ENCODE results near the gene TNFSF11. TPM values are rescaled to one million over a fixed set of nuclear protein-coding genes. Genes with fewer than 3 reads are reported as not detected.

TNFSF11 gene
- total RNA-seq, 1 donor from 2014 or later: not detected

DNA sequence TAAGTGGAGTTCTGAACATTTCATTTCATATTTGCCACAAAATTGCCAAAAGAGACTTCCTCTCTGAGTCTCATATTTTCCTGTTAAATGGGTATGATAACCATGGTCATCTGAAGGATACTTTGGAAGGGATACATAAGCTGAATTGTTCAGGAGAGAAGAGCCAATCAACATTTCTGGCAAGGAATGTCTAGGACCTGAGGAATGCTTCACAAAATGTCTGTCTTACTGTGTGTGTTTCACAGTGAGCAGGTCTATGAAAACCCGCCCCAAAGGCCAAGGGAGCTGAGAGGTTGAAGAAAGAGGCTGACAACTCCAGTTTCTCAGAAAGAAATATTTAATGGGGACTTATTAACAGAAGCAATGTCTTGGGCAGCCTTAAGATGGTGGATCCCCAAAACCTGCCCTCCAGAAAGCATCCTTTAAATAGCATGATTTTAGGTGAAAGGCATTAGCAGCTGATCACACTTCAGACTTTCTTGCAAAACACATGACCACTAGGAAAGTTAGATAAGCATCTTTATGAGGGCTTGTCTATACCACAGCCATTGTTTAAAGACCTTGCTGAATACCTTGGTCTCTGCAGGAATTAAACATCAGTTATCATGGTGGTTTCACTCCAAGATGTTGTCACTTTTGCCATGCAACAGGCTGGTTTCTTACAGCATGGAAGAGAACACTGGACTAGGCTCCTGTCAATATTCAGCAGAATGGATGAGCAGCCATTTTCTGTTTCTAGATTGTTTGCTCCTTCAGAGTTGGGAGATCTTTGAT, 78.9 kb downstream of the TNFSF11 start:
- DNase-seq (ENCODE audit: low spot score): no peak

DNA sequence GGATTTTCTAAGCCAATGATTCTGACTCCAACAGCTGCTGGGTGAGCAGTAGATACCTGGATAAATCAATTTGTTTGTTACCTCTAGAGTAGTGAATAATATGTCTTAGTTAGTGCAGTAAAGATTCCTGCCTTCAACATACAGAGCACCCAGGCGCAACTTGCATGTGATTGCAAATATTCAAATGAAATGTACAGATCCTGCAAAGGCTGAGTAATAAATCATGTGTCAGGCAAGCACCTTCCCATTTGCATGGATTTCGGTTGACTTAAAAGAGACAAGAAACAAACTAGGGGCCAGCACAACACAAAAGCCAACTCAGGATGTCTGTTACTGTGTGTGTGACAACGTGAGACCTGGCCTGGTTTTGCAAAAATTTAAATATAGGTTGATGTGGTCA, 79.7 kb downstream of the TNFSF11 start:
- no peak for DNase-seq (ENCODE audit: low spot score)

DNA sequence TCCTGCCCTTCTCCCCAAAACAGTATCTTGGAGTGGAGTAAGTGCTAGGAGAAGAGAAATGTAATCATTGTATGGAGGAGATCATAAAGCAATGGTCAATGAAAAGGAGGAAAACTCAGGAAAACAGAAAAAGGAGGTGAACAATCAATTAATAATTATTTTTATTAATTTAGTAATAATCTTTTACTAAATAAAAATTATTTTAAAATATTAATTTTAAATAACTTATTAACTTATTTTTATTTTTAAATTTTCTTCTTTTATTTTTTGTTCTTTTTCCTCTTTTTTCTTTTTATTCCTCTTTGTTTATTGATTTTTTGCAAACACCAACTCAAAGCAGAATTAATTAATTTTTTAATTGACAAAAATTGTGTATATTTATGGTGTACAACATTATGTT, 80.3 kb downstream of the TNFSF11 start:
- no peak for DNase-seq (ENCODE audit: low spot score)

DNA sequence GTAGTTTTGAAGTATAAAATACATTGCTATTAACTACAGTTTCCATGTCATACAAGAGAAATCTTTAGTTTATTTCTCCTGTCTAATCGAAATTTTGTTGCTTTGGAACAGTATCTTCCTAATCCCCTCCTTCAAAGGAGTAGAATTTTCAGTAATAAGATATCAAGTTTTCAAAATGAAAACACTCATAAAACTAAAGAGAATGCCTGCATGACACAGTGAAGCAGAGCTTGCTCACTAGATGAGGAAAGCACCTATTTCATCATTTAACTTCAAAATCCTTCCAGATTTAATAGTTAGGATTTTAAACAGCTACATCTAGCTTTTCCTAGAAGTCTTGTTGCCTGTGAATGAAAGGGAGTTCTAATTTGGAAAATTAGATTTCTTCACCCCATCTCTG, 80.8 kb downstream of the TNFSF11 start:
- no peak for DNase-seq (ENCODE audit: low spot score)

DNA sequence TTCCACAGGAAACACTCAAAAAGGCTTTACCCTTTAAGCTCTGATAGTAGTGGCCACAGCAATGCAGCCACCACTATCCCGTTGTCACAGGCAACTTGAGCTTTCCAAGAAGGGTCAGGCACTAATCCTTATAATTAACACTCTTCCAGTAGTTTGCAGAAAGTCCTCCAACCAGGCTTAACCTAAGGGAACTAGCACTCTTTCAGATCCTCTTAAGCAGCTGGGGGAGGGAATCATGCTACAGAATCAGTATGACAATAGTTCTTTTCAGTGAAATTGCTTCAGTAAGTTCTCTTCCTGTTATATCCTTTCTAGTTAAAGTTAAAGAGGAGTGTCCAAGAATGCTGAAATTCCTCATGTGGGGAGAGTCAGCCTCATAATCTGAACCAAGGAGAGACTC, 82.2 kb downstream of the TNFSF11 start:
- DNase-seq (ENCODE audit: low spot score): no peak

DNA sequence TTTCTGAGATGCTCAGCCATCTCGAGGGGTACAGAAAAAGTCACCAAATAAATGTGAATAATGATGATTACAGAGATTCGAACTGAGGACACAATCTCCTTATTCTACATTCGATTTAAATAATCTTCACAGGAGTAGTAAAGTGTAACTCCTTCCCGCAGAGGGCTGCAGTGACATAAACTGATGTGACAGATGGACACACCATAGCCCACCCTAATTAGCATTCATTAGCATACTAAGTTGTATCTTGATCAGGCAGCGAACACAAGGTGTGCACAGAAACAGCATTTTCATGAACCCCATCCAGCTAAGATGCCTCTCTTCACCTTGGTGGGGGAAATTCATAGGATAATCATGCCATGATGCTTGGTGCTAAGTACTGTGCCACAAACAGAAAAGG, 83.0 kb downstream of the TNFSF11 start:
- DNase-seq (ENCODE audit: low spot score): no peak

Other genes with a start within 250 kb of the TNFSF11 start
- gene FAM216B, start 207.4 kb downstream of the TNFSF11 start, total RNA-seq: not detected

Data from mesenteric fat pad (tissue), 1 donor.